HFFc6 (cell line): ENCODE measurements around the gene CDH1. TPM values are rescaled to one million over a fixed set of nuclear protein-coding genes. Genes with fewer than 3 reads are reported as not detected.

Experiments
- DNase-seq: peaks from one replicate; pipeline ENCODE4 v3.0.0-alpha.2; 2018
- H3K27ac Mint-ChIP-seq: 2 replicates; pipeline ENCODE4 v1.8.0; 2020; ENCODE audit warnings: mild to moderate bottlenecking, mixed read lengths
- H3K27me3 Mint-ChIP-seq: 2 replicates; pipeline ENCODE4 v1.8.0; 2021; ENCODE audit warnings: mild to moderate bottlenecking, moderate library complexity, mixed read lengths; ENCODE audit not compliant: insufficient read depth
- H3K36me3 Mint-ChIP-seq: 2 replicates; pipeline ENCODE4 v1.8.0; 2021; ENCODE audit warnings: low read depth, mixed read lengths
- H3K4me1 Mint-ChIP-seq: 2 replicates; pipeline ENCODE4 v1.8.0; 2020; ENCODE audit warnings: low read depth, mixed read lengths
- H3K4me3 Mint-ChIP-seq: 2 replicates; pipeline ENCODE4 v1.8.0; 2020; ENCODE audit warnings: mild to moderate bottlenecking, moderate library complexity, mixed read lengths
- H3K9me3 Mint-ChIP-seq: 2 replicates; pipeline ENCODE4 v1.8.0; 2020; ENCODE audit warnings: mild to moderate bottlenecking, mixed read lengths
- total RNA-seq, 6 experiments: library from RNA; stranded (reverse); fragmentation: NEBNext Ultra II Directional; extraction: Animal tissue kit (Norgen Biotek cat#: 25700); gene quantifications; 2 replicates in 1 of 6; 3 replicates in 5 of 6; pipeline ENCODE4 v1.2.3, GENCODE V29; 2021
- TF ChIP-seq, protein P1 (sequence below): fragments of 200-600 bp; sonication (generic); IDR thresholded peaks from 2 replicates; pipeline ENCODE4 v1.5.0; 2021; ENCODE audit warnings: antibody characterized with exemption, mild to moderate bottlenecking

CDH1 gene
- total RNA-seq, 6 experiments from 2014 or later = 0.24 to 1.4 (median 0.41) TPM

DNA sequence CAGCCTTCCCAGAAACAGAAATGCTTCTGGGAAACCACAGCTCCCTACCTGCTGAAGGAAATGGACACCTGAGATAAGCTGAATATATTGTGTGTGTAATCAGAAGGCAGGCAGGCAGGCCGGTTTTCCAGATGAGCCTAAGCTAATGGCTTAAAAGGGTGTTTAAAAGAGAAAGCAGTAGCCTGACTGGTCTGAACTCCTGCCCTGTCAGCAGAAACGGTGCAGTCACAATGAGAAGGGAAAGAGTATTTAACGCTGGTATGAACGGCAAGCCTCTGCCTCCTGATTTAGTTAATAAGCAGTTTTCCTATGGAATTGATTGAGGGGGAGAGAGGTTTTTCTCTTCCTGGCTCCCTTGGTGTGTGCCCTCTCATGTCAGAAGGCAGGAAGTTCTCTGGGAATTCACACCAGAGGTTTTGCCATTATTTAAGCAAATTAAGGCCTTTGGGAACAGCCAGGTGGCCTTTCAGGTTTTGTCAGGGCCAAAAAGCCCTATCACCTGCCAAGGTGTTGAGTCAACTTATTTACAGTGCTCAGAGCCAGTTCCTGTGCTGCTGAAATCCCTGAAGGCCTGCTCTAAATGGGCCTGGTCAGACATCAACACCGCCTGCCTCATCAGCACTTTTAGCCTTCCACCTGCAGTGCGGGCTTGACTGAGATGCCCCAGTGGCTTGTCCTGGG, 41.6 kb downstream of the CDH1 start:
- Mint-ChIP-seq H3K9me3 (no peaks in the 10 kb centered on the region), H3K4me1 (no peaks in the 10 kb centered on the region), H3K27me3 (peaks cover 29% of the 10 kb centered on the region), H3K27ac (no peak overlapping the region), H3K36me3 (no peaks in the 10 kb centered on the region), H3K4me3 (no peak overlapping the region)
- TF ChIP-seq, protein P1, sequence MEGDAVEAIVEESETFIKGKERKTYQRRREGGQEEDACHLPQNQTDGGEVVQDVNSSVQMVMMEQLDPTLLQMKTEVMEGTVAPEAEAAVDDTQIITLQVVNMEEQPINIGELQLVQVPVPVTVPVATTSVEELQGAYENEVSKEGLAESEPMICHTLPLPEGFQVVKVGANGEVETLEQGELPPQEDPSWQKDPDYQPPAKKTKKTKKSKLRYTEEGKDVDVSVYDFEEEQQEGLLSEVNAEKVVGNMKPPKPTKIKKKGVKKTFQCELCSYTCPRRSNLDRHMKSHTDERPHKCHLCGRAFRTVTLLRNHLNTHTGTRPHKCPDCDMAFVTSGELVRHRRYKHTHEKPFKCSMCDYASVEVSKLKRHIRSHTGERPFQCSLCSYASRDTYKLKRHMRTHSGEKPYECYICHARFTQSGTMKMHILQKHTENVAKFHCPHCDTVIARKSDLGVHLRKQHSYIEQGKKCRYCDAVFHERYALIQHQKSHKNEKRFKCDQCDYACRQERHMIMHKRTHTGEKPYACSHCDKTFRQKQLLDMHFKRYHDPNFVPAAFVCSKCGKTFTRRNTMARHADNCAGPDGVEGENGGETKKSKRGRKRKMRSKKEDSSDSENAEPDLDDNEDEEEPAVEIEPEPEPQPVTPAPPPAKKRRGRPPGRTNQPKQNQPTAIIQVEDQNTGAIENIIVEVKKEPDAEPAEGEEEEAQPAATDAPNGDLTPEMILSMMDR = no peak
- no peak for DNase-seq

DNA sequence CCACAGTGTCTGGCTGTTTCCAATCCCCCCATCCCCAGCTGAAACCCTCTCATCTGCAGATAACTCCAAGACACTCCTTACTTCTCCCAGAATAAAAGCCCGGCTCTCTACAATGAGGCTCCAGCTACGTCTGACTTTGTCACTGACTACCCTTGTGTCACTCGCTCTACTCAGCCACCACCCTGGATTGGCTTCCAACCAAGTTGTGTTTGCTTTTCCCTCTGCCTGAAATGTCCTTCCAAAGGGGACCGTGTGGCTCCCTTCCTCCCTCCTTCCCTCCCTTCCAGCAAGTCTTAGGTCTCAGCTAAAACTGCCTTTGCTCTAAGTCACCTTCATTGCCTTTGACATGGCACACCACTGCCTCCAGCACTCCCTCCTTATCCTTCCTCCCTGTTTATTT, 42.8 kb downstream of the CDH1 start:
- no peak overlapping the region for H3K27ac Mint-ChIP-seq

DNA sequence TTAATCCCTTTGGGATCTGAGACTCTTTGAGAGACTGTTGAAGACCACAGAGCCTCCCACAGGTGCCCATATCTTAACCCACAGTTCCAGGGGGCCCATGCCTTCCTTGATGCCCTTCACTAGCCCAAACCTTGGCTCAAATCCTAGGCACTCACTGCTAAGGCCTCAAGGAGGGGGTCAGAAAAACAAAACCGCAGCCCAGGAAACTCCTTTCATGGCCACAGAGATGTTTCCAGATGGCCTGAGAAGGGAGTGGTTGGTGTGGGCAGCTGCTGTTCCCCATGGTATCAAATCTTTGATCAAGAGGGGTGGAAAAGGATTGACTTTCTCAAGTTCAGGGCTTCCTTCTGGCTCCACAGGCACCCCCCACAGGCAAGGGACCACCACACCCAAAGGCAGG, 44.7 kb downstream of the CDH1 start:
- no peaks in the 10 kb centered on the region; the same call in 1 of the 2 replicates for H3K4me1 Mint-ChIP-seq
- H3K27me3 Mint-ChIP-seq = peaks cover 34% of the 10 kb centered on the region
- TF ChIP-seq, protein P1 = no peak
- no peak overlapping the region for H3K4me3 Mint-ChIP-seq
- no peaks in the 10 kb centered on the region for H3K9me3 Mint-ChIP-seq
- DNase-seq = no peak
- H3K27ac Mint-ChIP-seq = no peak overlapping the region
- H3K36me3 Mint-ChIP-seq = no peaks in the 10 kb centered on the region

More for the DNA sequence above, 42.8 kb downstream of the CDH1 start:
- Mint-ChIP-seq H3K4me3 (no peak overlapping the region), H3K4me1 (no peaks in the 10 kb centered on the region), H3K27me3 (peaks cover 36% of the 10 kb centered on the region), H3K9me3 (no peaks in the 10 kb centered on the region), H3K36me3 (no peaks in the 10 kb centered on the region)
- no peak for DNase-seq
- TF ChIP-seq, protein P1 = no peak

DNA sequence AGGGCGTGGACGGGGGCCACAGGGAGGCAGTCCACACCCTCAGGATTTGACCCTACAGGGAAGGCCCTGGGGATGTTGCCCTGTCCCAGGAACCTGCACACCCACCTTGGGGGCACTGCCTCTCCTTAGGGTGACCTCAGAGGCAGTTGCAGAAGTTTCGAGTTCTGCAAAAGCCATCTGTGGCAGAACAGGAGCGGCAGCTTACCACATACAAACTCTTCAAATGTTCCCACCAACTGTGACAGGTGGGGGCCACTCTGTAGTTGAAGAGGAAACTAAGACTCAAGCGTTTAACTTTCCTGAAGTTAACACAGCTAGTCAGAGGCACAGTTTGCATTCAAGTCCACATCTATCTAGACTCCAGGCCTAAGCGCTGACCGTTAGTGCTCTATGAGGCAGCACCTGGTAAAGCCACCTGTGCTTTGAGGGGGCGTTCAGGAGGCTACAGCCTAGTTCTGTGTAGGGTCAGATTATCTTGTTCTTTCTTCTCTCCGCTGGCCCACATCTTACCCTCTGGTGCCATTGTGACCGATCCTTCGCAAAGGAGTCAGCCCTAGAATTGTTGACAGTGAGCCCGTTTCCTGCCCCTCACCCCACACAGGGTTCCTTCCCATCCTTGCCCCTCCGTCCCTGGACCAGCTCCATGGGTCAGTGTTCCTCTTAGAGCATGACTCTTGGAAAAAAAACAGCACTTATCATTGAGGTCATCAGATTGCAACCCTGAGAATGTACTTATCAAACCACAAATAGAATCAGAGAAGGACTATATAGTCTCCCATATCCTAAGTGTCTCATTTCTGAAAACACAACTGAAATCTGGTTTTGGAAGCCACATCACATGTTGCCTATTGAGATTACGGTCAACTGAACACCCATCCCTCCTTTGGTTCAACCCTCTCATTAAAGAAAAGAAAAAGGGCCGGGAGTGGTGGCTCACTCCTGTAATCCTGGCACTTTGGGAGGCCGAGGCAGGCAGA, 45.4 kb downstream of the CDH1 start:
- TF ChIP-seq, protein P1 = no peak
- no peaks in the 10 kb centered on the region; the same call in 1 of the 2 replicates for H3K4me1 Mint-ChIP-seq
- H3K36me3 Mint-ChIP-seq = no peaks in the 10 kb centered on the region
- no peak overlapping the region for H3K4me3 Mint-ChIP-seq
- H3K9me3 Mint-ChIP-seq = no peaks in the 10 kb centered on the region
- no peak overlapping the region for H3K27ac Mint-ChIP-seq
- H3K27me3 Mint-ChIP-seq = peaks cover 39% of the 10 kb centered on the region
- DNase-seq = no peak

DNA sequence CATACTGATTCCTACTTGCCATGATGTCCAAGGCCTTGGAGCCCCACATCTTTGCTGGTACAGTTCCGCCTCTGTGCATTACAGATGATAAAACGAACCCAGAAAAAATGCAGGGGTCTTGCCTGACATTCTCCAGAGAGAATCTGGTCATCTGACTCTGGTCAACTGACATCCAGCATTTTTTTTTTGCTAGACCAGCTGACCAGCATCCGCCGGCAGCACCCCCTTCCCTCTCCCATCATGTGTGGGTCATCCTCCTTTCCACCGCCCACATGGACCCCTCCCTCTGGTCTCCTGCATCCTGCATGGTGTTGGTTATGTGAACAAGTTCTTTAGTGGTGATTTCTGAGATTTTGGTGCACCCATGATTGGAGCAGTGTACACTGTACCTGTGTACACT, 47.1 kb downstream of the CDH1 start:
- Mint-ChIP-seq H3K27ac (no peak overlapping the region), H3K36me3 (no peaks in the 10 kb centered on the region), H3K4me1 (no peaks in the 10 kb centered on the region; the same call in 1 of the 2 replicates), H3K4me3 (no peak overlapping the region), H3K9me3 (no peaks in the 10 kb centered on the region), H3K27me3 (peaks cover 33% of the 10 kb centered on the region)
- TF ChIP-seq, protein P1 = no peak
- DNase-seq = no peak
